HG03432 (cell line): ENCODE measurements around the gene WNT7B.

Source experiments
- ATAC-seq: cut with Tn5 transposase; IDR thresholded peaks from one replicate; pipeline ENCODE4 v1.9.1; 2021; ENCODE audit warnings: mild to moderate bottlenecking, moderate library complexity; ENCODE audit not compliant: unreplicated experiment

The WNT7B gene

GRCh38 chr22:45914309-45914708 lies 62.7 kb downstream of the WNT7B start:
- ATAC-seq: no peak

GRCh38 chr22:45912910-45913309 lies 64.1 kb downstream of the WNT7B start:
- no peak for ATAC-seq

GRCh38 chr22:45911601-45912271 lies 65.2 kb downstream of the WNT7B start:
- ATAC-seq: no peak

- ATAC-seq: no peak
Measured at GRCh38 chr22:45910928-45911467, 66.0 kb downstream of the WNT7B start.

GRCh38 chr22:45908961-45909360 lies 68.0 kb downstream of the WNT7B start:
- ATAC-seq: no peak

GRCh38 chr22:45907996-45908395 lies 69.0 kb downstream of the WNT7B start:
- ATAC-seq: no peak

- no peak for ATAC-seq
Measured at GRCh38 chr22:45907378-45907777, 69.6 kb downstream of the WNT7B start.

GRCh38 chr22:45906946-45907345 lies 70.0 kb downstream of the WNT7B start:
- ATAC-seq: no peak

- ATAC-seq: no peak
Measured at GRCh38 chr22:45905924-45906865, 70.8 kb downstream of the WNT7B start.

GRCh38 chr22:45905326-45905923 lies 71.5 kb downstream of the WNT7B start:
- ATAC-seq: no peak

GRCh38 chr22:45904236-45904635 lies 72.7 kb downstream of the WNT7B start:
- no peak for ATAC-seq

GRCh38 chr22:45903355-45904135 lies 73.4 kb downstream of the WNT7B start:
- ATAC-seq: no peak

GRCh38 chr22:45897736-45898135 lies 79.2 kb downstream of the WNT7B start:
- no peak for ATAC-seq

GRCh38 chr22:45896964-45897538 lies 79.9 kb downstream of the WNT7B start:
- ATAC-seq: no peak

- ATAC-seq: no peak
Measured at GRCh38 chr22:45896153-45896951, 80.6 kb downstream of the WNT7B start.

- ATAC-seq: no peak
Measured at GRCh38 chr22:45895436-45896152, 81.4 kb downstream of the WNT7B start.

GRCh38 chr22:45893516-45893915 lies 83.4 kb downstream of the WNT7B start:
- ATAC-seq: no peak

- ATAC-seq: no peak
Measured at GRCh38 chr22:45892681-45893461, 84.1 kb downstream of the WNT7B start.
